ENCODE results near the gene HMOX2. TPM values are rescaled to one million over a fixed set of nuclear protein-coding genes. Genes with fewer than 3 reads are reported as not detected.

HMOX2 gene
- total and polyA plus RNA-seq, 8 donors = 12.8 to 29.6 (median 19.8) TPM

GRCh38 chr16:4433228-4433627, 43.0 kb upstream of the HMOX2 start:
- intact Hi-C loops (cut with DNase I) = no loop called here
- H3K27ac ChIP-seq = no peak overlapping the region

DNA sequence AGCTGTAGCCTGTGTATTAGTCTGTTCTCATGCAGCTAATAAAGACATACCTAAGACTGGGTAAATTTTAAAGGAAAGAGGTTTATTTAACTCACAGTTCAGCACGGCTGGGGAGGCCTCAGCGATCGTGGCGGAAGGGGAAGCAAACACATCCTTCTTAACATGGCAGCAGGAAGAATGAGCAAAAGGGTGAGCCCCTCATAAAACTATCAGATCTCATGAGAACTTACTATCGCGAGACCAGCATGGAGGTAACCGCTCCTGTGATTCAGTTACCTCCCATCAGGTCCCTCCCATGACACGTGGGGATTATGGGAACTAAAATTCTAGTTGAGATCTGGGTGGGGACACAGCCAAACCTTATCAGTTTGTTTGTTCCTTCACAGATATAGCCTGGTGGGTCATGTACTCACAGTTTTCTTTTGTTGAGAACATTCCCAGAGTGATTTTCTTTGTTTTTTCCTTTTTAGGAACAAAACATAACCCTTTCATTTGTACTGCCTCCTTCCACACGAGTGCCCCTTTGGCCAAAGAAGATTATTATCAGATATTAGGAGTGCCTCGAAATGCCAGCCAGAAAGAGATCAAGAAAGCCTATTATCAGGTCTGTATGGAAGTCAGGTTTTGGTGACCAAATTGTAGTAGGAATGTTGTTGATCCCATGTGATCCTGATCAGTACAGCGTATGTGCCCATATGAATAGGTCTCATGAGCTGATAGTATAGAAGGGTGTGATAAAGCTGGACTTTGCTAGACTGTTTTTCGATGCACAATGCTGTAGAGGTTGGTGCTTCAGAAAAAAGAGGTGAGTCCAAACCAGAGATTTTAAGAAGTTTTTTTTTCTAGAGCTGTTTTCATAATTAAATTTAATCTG, 42.0 kb upstream of the HMOX2 start:
- DNase-seq = no peak
- ATAC-seq = peak in 1 of 4 donors; percentile 35
- 75 to 77% methylated on average over 12 of the region's 12 CpGs for WGBS, 2 donors

More at GRCh38 chr16:4433228-4433627, 43.0 kb upstream of the HMOX2 start:
- WGBS, 2 donors = 87 to 89% methylated on average over 4 of the region's 4 CpGs
- H3K9me3 ChIP-seq = no peaks in the 10 kb centered on the region
- peaks cover 0 to 27% (median 4%) of the 10 kb centered on the region in 3 donors for H3K36me3 ChIP-seq
- no peak for DNase-seq
- H3K4me1 ChIP-seq = no peaks in the 10 kb centered on the region
- H3K27me3 ChIP-seq = no peaks in the 10 kb centered on the region
- H3K4me3 ChIP-seq = no peak overlapping the region
- no peak for FAIRE-seq
- TF ChIP-seq CTCF (IDR thresholded peaks at IDR 0.05) = no peak
- no peak for ATAC-seq

GRCh38 chr16:4435337-4436067, 40.7 kb upstream of the HMOX2 start:
- no peak for ATAC-seq
- H3K36me3 ChIP-seq = peaks cover 0 to 38% (median 5%) of the 10 kb centered on the region in 3 donors
- TF ChIP-seq CTCF (IDR thresholded peaks at IDR 0.05) = no peak
- H3K27me3 ChIP-seq = no peaks in the 10 kb centered on the region
- no peaks in the 10 kb centered on the region for H3K9me3 ChIP-seq
- no peak for DNase-seq
- H3K4me3 ChIP-seq = no peak overlapping the region
- intact Hi-C loops (cut with DNase I) = no loop called here
- no peak for FAIRE-seq
- H3K27ac ChIP-seq = no peak overlapping the region
- no peaks in the 10 kb centered on the region for H3K4me1 ChIP-seq
- WGBS, 2 donors = 75 to 84% methylated on average over 8 of the region's 8 CpGs

More for the DNA sequence above, 42.0 kb upstream of the HMOX2 start:
- Histone ChIP-seq H3K27ac (no peak overlapping the region), H3K9me3 (no peaks in the 10 kb centered on the region), H3K27me3 (no peaks in the 10 kb centered on the region), H3K4me3 (no peak overlapping the region), H3K4me1 (no peaks in the 10 kb centered on the region), H3K36me3 (peaks cover 0 to 27% (median 5%) of the 10 kb centered on the region in 3 donors)
- intact Hi-C loops (cut with DNase I) = no loop called here
- TF ChIP-seq CTCF (IDR thresholded peaks at IDR 0.05) = no peak
- no peak for FAIRE-seq

DNA sequence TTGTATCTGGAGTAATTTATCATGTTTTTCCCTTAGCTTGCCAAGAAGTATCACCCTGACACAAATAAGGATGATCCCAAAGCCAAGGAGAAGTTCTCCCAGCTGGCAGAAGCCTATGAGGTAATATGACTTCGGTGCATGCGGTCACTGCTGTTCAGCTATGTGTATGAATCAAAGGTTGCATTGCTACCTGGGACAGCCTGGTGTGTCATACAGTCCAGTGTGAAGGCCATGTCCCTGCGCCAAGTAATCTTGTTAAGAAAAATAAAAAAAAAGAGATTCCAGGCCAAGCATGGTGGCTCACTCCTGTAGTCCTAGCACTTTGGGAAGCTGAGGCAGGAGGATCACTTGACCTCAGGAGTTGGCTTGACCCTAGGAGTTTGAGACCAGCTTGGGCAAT, 38.8 kb upstream of the HMOX2 start:
- Histone ChIP-seq H3K27me3 (no peaks in the 10 kb centered on the region), H3K27ac (no peak overlapping the region), H3K4me3 (no peak overlapping the region), H3K9me3 (no peaks in the 10 kb centered on the region), H3K36me3 (peaks cover 0 to 46% (median 17%) of the 10 kb centered on the region in 3 donors), H3K4me1 (no peaks in the 10 kb centered on the region)
- FAIRE-seq (no peak), ATAC-seq (no peak), DNase-seq (no peak)
- TF ChIP-seq CTCF (IDR thresholded peaks at IDR 0.05) = no peak
- WGBS, 2 donors = 89 to 95% methylated on average over 3 of the region's 3 CpGs
- intact Hi-C loops (cut with DNase I) = no loop called here

Data from pancreas (tissue), 10 donors.